GM23248 (cell line): ENCODE data around the gene GALNS. TPM values are rescaled to one million over a fixed set of nuclear protein-coding genes. Genes with fewer than 3 reads are reported as not detected.

Experiments
- DNase-seq: peaks from one replicate; pipeline ENCODE4 v3.0.0-alpha.2; 2015
- H2AFZ ChIP-seq: fragments of 200-600 bp; sonication (generic); 2 replicates; pipeline ENCODE4 v1.6.1; 2016; ENCODE audit warnings: antibody characterized with exemption
- H3F3A ChIP-seq: fragments of 200-600 bp; sonication (generic); 2 replicates; pipeline ENCODE4 v1.6.1; 2016; ENCODE audit warnings: mild to moderate bottlenecking, antibody characterized with exemption, mixed run types; ENCODE audit not compliant: insufficient read depth
- H3K27ac ChIP-seq: fragments of 200-600 bp; sonication (generic); 2 replicates; pipeline ENCODE4 v1.5.1; 2016; ENCODE audit warnings: mild to moderate bottlenecking
- H3K27me3 ChIP-seq: fragments of 200-600 bp; sonication (generic); replicated peaks from 2 replicates; pipeline ENCODE4 v1.6.1; 2016; ENCODE audit warnings: mild to moderate bottlenecking; ENCODE audit not compliant: insufficient read depth
- H3K36me3 ChIP-seq: fragments of 200-600 bp; sonication (generic); 2 replicates; pipeline ENCODE4 v1.6.1; 2016; ENCODE audit warnings: low read depth, mild to moderate bottlenecking
- H3K4me1 ChIP-seq: fragments of 200-600 bp; sonication (generic); 2 replicates; pipeline ENCODE4 v1.6.1; 2016; ENCODE audit warnings: mild to moderate bottlenecking; ENCODE audit not compliant: insufficient read depth
- H3K4me2 ChIP-seq: fragments of 200-600 bp; sonication (generic); one replicate; pipeline ENCODE4 v1.6.1; 2016; ENCODE audit warnings: mild to moderate bottlenecking; ENCODE audit not compliant: unreplicated experiment
- H3K4me3 ChIP-seq: fragments of 200-600 bp; sonication (generic); 2 replicates; pipeline ENCODE4 v1.5.1; 2016; ENCODE audit warnings: mild to moderate bottlenecking
- H3K79me2 ChIP-seq: fragments of 200-600 bp; sonication (generic); 2 replicates; pipeline ENCODE4 v1.6.1; 2016; ENCODE audit warnings: mild to moderate bottlenecking; ENCODE audit not compliant: insufficient read depth
- H3K9ac ChIP-seq: fragments of 200-600 bp; sonication (generic); 2 replicates; pipeline ENCODE4 v1.6.1; 2016; ENCODE audit warnings: mild to moderate bottlenecking
- H3K9me2 ChIP-seq: fragments of 200-600 bp; sonication (generic); 2 replicates; pipeline ENCODE4 v1.6.1; 2016; ENCODE audit warnings: mixed run types, mild to moderate bottlenecking, moderate library complexity; ENCODE audit not compliant: insufficient read depth
- H3K9me3 ChIP-seq: fragments of 200-600 bp; sonication (generic); one replicate; pipeline ENCODE4 v1.6.1; 2017; ENCODE audit warnings: low read depth
- H4K20me1 ChIP-seq: fragments of 200-600 bp; sonication (generic); 2 replicates; pipeline ENCODE4 v1.6.0; 2016; ENCODE audit not compliant: insufficient read depth
- EZH2 ChIP-seq: fragments of 200-600 bp; sonication (generic); IDR thresholded peaks from 2 replicates; pipeline ENCODE4 v1.6.1; 2018; ENCODE audit warnings: antibody characterized with exemption, mild to moderate bottlenecking; ENCODE audit not compliant: insufficient read depth, poor library complexity, severe bottlenecking
- EZH2phosphoT487 ChIP-seq: fragments of 200-600 bp; sonication (generic); IDR thresholded peaks from 2 replicates; pipeline ENCODE4 v1.6.1; 2018; ENCODE audit warnings: antibody characterized with exemption, moderate library complexity, mild to moderate bottlenecking, low read depth; ENCODE audit not compliant: insufficient read depth
- WGBS, 2 experiments: methylation state at CpG; one replicate each; pipeline ENCODE4 v1.1.6; 2015 to 2017; ENCODE audit warnings: low lambda C conversion rate in 2 of 2, low coverage in 1 of 2; ENCODE audit errors: missing lambda C conversion rate in 2 of 2; 5-methylcytosine and 5-hydroxymethylcytosine counted together
- in situ Hi-C: fragments of 300-500 bp; cut with MboI; formaldehyde crosslinking; loops from 2 replicates; pipeline ENCODE4 v1.15.0; 2020
- polyA plus RNA-seq: library from polyadenylated mRNA; unstranded; fragments of >200 nt; fragmentation: Nextera tagmentation; extraction: Ambion mirVana; gene quantifications from 2 replicates; pipeline ENCODE4 v1.2.1, GENCODE V29; 2016
- total RNA-seq: library from RNA; depleted of rRNA; stranded (reverse); fragments of >200 nt; shearing (Covaris generic); gene quantifications from 2 replicates; pipeline ENCODE4 v1.2.3, GENCODE V29; 2014

Gene GALNS
- total and polyA plus RNA-seq, 2 experiments from 2014 or later = 24.0 to 39.0 TPM

- no peak overlapping the region for H3K9ac ChIP-seq
- H3K4me3 ChIP-seq = no peak overlapping the region
- no peaks in the 10 kb centered on the region for H3K79me2 ChIP-seq
- H3F3A ChIP-seq = no peaks in the 10 kb centered on the region
- H4K20me1 ChIP-seq = no peaks in the 10 kb centered on the region
- H3K27ac ChIP-seq = no peak overlapping the region
- no peaks in the 10 kb centered on the region for H3K36me3 ChIP-seq
- in situ Hi-C loops = no loop called here
- 88% methylated on average over 20 to 24 of the region's 24 CpGs for WGBS, 2 experiments
- TF ChIP-seq EZH2phosphoT487 = no peak
- no peak for TF ChIP-seq EZH2
- no peak for DNase-seq
- H3K27me3 ChIP-seq = no peaks in the 10 kb centered on the region
- H3K4me1 ChIP-seq = no peaks in the 10 kb centered on the region
- no peaks in the 10 kb centered on the region for H3K9me3 ChIP-seq
- no peaks in the 10 kb centered on the region for H3K9me2 ChIP-seq
- H2AFZ ChIP-seq = no peak overlapping the region
- H3K4me2 ChIP-seq = no peak overlapping the region
Measured at GRCh38 chr16:88828711-88829110, 28.0 kb downstream of the GALNS start.

GRCh38 chr16:88827727-88828126 lies 29.0 kb downstream of the GALNS start:
- no peak for DNase-seq
- in situ Hi-C loops = no loop called here

GRCh38 chr16:88826070-88826840 lies 30.5 kb downstream of the GALNS start:
- in situ Hi-C loops = no loop called here
- Histone ChIP-seq H3K9ac (no peak overlapping the region), H3K36me3 (no peaks in the 10 kb centered on the region), H4K20me1 (no peaks in the 10 kb centered on the region), H3K4me2 (no peak overlapping the region), H3K4me1 (no peaks in the 10 kb centered on the region), H3K27ac (no peak overlapping the region), H3F3A (no peaks in the 10 kb centered on the region), H3K4me3 (no peak overlapping the region), H3K9me3 (no peaks in the 10 kb centered on the region), H3K27me3 (no peaks in the 10 kb centered on the region), H3K79me2 (no peaks in the 10 kb centered on the region), H3K9me2 (no peaks in the 10 kb centered on the region), H2AFZ (no peak overlapping the region)
- WGBS, 2 experiments = 93% methylated on average over 11 to 26 of the region's 26 CpGs
- DNase-seq = no peak
- TF ChIP-seq EZH2phosphoT487 (no peak), EZH2 (no peak)

More at GRCh38 chr16:88827727-88828126, 29.0 kb downstream of the GALNS start:
- Histone ChIP-seq H3K27me3 (no peaks in the 10 kb centered on the region), H3K36me3 (no peaks in the 10 kb centered on the region), H3K4me1 (no peaks in the 10 kb centered on the region), H3K9ac (no peak overlapping the region), H3K79me2 (no peaks in the 10 kb centered on the region), H3K4me2 (no peak overlapping the region), H3K9me3 (no peaks in the 10 kb centered on the region), H4K20me1 (no peaks in the 10 kb centered on the region), H3K9me2 (no peaks in the 10 kb centered on the region), H3K27ac (no peak overlapping the region), H3F3A (no peaks in the 10 kb centered on the region), H3K4me3 (no peak overlapping the region), H2AFZ (no peak overlapping the region)
- 86 to 88% methylated on average over 12 to 21 of the region's 21 CpGs for WGBS, 2 experiments
- TF ChIP-seq EZH2 = no peak
- TF ChIP-seq EZH2phosphoT487 = no peak

- no peak overlapping the region for H3K4me3 ChIP-seq
- H3K36me3 ChIP-seq = no peaks in the 10 kb centered on the region
- no peak overlapping the region for H2AFZ ChIP-seq
- no peak for TF ChIP-seq EZH2
- no peak for TF ChIP-seq EZH2phosphoT487
- no peaks in the 10 kb centered on the region for H3K9me2 ChIP-seq
- no peak overlapping the region for H3K4me2 ChIP-seq
- H3F3A ChIP-seq = no peaks in the 10 kb centered on the region
- H4K20me1 ChIP-seq = no peaks in the 10 kb centered on the region
- H3K27ac ChIP-seq = no peak overlapping the region
- DNase-seq = no peak
- no peaks in the 10 kb centered on the region for H3K9me3 ChIP-seq
- H3K9ac ChIP-seq = no peak overlapping the region
- no peaks in the 10 kb centered on the region for H3K27me3 ChIP-seq
- no peaks in the 10 kb centered on the region for H3K4me1 ChIP-seq
- in situ Hi-C loops = no loop called here
- H3K79me2 ChIP-seq = no peaks in the 10 kb centered on the region
- WGBS, 2 experiments = 97% methylated on average over 12 of the region's 12 CpGs; no CpG with 5 or more reads in 1 of the 2 experiments
Measured at GRCh38 chr16:88825146-88825545, 31.6 kb downstream of the GALNS start.
